Adrenal gland (tissue), 12 donors: ENCODE data around the gene RAB6B. TPM values are rescaled to one million over a fixed set of nuclear protein-coding genes. Genes with fewer than 3 reads are reported as not detected.

ENCODE experiments used
- DNase-seq, 7 donors: peaks; one replicate each; pipeline ENCODE4 v3.0.0-alpha.2; 2019 to 2020
- H3K27ac ChIP-seq, 5 donors: fragments of 200-600 bp; sonication (generic) in 4 of 5; 1 replicate in 3 of 5; 2 replicates in 2 of 5; pipeline versions ENCODE4 v1.5.1 to v1.8.0; 2016 to 2020; ENCODE audit warnings: mild to moderate bottlenecking in 1 of 5
- H3K27me3 ChIP-seq: fragments of 200-600 bp; 2 replicates; pipeline ENCODE4 v1.8.0; 2021
- H3K36me3 ChIP-seq, 2 donors: fragments of 200-600 bp; replicated peaks in 1 of 2; 1 replicate in 1 of 2; 2 replicates in 1 of 2; pipeline versions ENCODE4 v1.5.1 to v1.8.0; 2018 to 2022
- H3K4me1 ChIP-seq, 2 donors: fragments of 200-600 bp; replicated peaks in 1 of 2; 1 replicate in 1 of 2; 2 replicates in 1 of 2; pipeline versions ENCODE4 v1.5.1 to v1.8.0; 2018 to 2021
- H3K4me3 ChIP-seq, 4 donors: fragments of 200-600 bp; sonication (generic) in 3 of 4; one replicate each; pipeline ENCODE4 v1.5.1; 2016 to 2018
- H3K9me3 ChIP-seq, 3 donors: fragments of 200-600 bp; sonication (generic) in 1 of 3; replicated peaks in 1 of 3; 1 replicate in 2 of 3; 2 replicates in 1 of 3; pipeline versions ENCODE4 v1.5.1 to v1.8.0; 2016 to 2021
- POLR2A ChIP-seq, 2 donors: fragments of 450-650 bp; IDR thresholded peaks; one replicate each; pipeline ENCODE4 v1.6.1; 2017; ENCODE audit warnings: antibody characterized with exemption in 2 of 2, mild to moderate bottlenecking in 2 of 2, moderate library complexity in 1 of 2
- WGBS, 4 donors: extraction: QIAGEN DNeasy Blood & Tissue Kit in 2 of 4; methylation state at CpG; one replicate each; pipeline versions ENCODE4 v1.1.5 to v1.1.7; 2013 to 2017; 5-methylcytosine and 5-hydroxymethylcytosine counted together
- intact Hi-C, 2 donors: fragments of 100-400 bp; cut with DNase I; formaldehyde crosslinking; loops; one replicate each; pipeline versions ENCODE4 v1.14.1 to v1.15.0; 2022 to 2023
- polyA plus RNA-seq, 3 donors: library from polyadenylated mRNA; stranded (reverse); fragments of 200-250 nt in 2 of 3; fragments of 350-450 nt in 1 of 3; fragmentation: Illumina TruSeq in 1 of 3; extraction: RNeasy Lipid Tissue Mini Kit (QIAGEN cat#74804) in 1 of 3; gene quantifications; one replicate each; pipeline ENCODE4 v1.2.3, GENCODE V29; 2013 to 2014
- total RNA-seq, 9 donors: library from RNA; depleted of rRNA in 4 of 9; stranded (reverse); fragments of >200 nt in 4 of 9; fragments of 120-200 nt in 1 of 9; fragmentation: NEBNext Ultra II Directional in 1 of 9; extraction: Animal tissue kit (Norgen Biotek cat#: 25700) in 1 of 9; gene quantifications; one replicate each; pipeline versions ENCODE4 v1.1.0 to v1.2.4, GENCODE V29; 2013 to 2023
- TF ChIP-seq, protein P1 (sequence below), 6 experiments: fragments of 450-650 bp in 4 of 6; fragments of 200-600 bp in 2 of 6; sonication (generic) in 1 of 6; IDR thresholded peaks; 1 replicate in 5 of 6; 2 replicates in 1 of 6; pipeline versions ENCODE4 v1.5.1 to v1.8.0; 2016 to 2021; ENCODE audit warnings: antibody characterized with exemption in 6 of 6, mild to moderate bottlenecking in 2 of 6, moderate library complexity in 1 of 6
- donor health status: healthy with polysubstance abuse.
- donor health status: Bipolar disorder and iron deficiency.
- donor health status: DM: yes; HTN: yes; CAD: no.
- donor health status: DM: no; HTN: no; CAD: no.
- donor health status: DM: no; HTN: no; CAD: no.
- donor health status: DM: yes; HTN: yes; CAD: no.

RAB6B gene
- total and polyA plus RNA-seq, 12 donors, result 1.4 to 14.5 (median 4.3) TPM

GRCh38 chr3:133934073-133934970 lies 38.6 kb upstream of the RAB6B start:
- no peaks in the 10 kb centered on the region for H3K36me3 ChIP-seq
- no peak overlapping the region for H3K27ac ChIP-seq
- peak in 3 of 7 donors; percentile 6 to 42 (median 12) for DNase-seq
- H3K4me1 ChIP-seq, result no peaks in the 10 kb centered on the region
- no peaks in the 10 kb centered on the region for H3K9me3 ChIP-seq
- 78 to 88% (median 81%) methylated on average over 9 to 10 of the region's 10 CpGs for WGBS, 4 donors
- H3K4me3 ChIP-seq, result no peak overlapping the region
- H3K27me3 ChIP-seq, result no peaks in the 10 kb centered on the region
- intact Hi-C loops, result no loop called here
- TF ChIP-seq POLR2A (IDR thresholded peaks at IDR 0.05), result no peak
- TF ChIP-seq, protein P1, sequence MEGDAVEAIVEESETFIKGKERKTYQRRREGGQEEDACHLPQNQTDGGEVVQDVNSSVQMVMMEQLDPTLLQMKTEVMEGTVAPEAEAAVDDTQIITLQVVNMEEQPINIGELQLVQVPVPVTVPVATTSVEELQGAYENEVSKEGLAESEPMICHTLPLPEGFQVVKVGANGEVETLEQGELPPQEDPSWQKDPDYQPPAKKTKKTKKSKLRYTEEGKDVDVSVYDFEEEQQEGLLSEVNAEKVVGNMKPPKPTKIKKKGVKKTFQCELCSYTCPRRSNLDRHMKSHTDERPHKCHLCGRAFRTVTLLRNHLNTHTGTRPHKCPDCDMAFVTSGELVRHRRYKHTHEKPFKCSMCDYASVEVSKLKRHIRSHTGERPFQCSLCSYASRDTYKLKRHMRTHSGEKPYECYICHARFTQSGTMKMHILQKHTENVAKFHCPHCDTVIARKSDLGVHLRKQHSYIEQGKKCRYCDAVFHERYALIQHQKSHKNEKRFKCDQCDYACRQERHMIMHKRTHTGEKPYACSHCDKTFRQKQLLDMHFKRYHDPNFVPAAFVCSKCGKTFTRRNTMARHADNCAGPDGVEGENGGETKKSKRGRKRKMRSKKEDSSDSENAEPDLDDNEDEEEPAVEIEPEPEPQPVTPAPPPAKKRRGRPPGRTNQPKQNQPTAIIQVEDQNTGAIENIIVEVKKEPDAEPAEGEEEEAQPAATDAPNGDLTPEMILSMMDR (IDR thresholded peaks at IDR 0.05), result no peak

DNA sequence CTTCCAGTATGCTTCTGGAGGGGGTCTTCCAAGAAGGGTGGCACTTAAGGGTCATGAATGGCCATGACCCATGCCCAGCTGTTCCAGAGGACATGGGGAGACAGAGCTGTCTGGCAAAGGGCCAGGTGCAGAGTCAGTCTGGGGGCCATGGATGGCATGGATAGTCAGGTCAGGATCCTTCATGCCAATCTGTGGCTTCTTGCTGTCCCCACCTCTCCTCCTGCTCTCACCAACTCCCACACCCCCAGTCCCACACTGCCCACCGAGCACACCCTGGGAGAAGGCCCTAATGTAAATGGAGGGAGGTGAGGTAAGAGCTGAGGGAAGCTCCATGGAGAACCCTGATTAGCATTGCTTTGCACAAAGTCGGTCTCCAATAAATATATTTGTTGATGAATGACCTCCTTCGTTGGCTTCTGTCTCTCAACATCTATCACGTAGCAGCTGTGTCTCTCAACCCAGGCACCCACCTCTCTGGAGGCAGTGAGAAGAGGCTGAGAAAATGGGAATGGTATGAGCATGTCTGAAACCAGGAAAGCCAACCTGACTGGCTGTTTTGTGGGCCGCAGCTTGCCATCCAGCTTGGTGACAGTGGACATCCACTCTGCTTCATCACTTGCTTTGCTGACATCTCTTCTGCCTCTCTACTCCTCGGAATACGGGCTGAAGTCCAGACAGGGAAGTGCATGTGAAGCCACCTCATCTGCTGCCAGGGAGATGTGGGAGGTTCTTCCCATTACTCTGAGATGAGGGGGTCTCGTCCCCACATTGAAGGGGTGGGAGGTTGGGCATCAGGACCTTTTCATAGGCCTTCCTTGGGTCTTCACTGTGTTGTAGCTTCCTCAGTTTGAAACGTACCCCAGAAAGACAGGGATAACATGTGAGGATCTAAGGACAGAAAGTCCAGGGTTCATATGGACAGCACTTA lies 37.7 kb upstream of the RAB6B start:
- no peaks in the 10 kb centered on the region for H3K27me3 ChIP-seq
- intact Hi-C loops, result no loop called here
- H3K4me3 ChIP-seq, result no peak overlapping the region
- no peak for TF ChIP-seq POLR2A (IDR thresholded peaks at IDR 0.05)
- TF ChIP-seq, protein P1 (IDR thresholded peaks at IDR 0.05), result no peak
- peak in 3 of 7 donors; percentile 10 to 46 (median 13) for DNase-seq
- H3K9me3 ChIP-seq, result no peaks in the 10 kb centered on the region
- WGBS, 4 donors, result 86 to 90% (median 88%) methylated on average over 9 of the region's 9 CpGs
- no peak overlapping the region for H3K27ac ChIP-seq
- H3K36me3 ChIP-seq, result no peaks in the 10 kb centered on the region
- no peaks in the 10 kb centered on the region for H3K4me1 ChIP-seq

- WGBS, 4 donors, result 91 to 97% (median 94%) methylated on average over 5 to 6 of the region's 6 CpGs
- H3K4me3 ChIP-seq, result no peak overlapping the region
- TF ChIP-seq POLR2A (IDR thresholded peaks at IDR 0.05), result no peak
- TF ChIP-seq, protein P1 (IDR thresholded peaks at IDR 0.05), result no peak
- intact Hi-C loops, result no loop called here
- peak in 1 of 7 donors; percentile 2 for DNase-seq
- no peaks in the 10 kb centered on the region for H3K36me3 ChIP-seq
- peaks cover 0 to 3% of the 10 kb centered on the region in 2 donors for H3K4me1 ChIP-seq
- no peak overlapping the region for H3K27ac ChIP-seq
- no peaks in the 10 kb centered on the region for H3K9me3 ChIP-seq
- H3K27me3 ChIP-seq, result no peaks in the 10 kb centered on the region
Measured at GRCh38 chr3:133932009-133932408, 36.3 kb upstream of the RAB6B start.

DNA sequence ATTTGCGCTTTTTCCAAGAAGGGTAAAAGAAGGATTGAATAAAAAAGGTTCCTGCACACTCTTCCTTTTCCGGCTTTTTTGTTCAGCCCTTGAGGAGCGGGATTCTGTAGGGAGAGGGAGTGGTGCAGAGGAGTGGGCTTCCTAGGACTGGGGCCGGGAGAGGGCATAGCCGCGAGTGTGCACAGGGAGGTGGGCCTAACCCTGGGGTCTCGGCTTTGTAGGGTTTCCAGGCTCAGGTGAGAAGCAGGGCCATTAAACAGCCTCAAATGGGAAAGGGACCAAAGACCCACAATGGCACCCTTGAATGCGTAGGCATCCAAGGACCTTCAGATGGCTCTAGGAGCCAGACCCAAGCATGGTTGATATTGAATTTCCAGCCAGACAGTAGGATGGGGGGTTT lies 35.4 kb upstream of the RAB6B start:
- no peak overlapping the region for H3K27ac ChIP-seq
- peak in 2 of 7 donors; percentile 10 to 29 for DNase-seq
- H3K4me1 ChIP-seq, result peaks cover 0 to 5% of the 10 kb centered on the region in 2 donors
- WGBS, 4 donors, result 85 to 96% (median 91%) methylated on average over 8 of the region's 8 CpGs
- TF ChIP-seq, protein P1 (IDR thresholded peaks at IDR 0.05), result no peak
- no peak for TF ChIP-seq POLR2A (IDR thresholded peaks at IDR 0.05)
- H3K4me3 ChIP-seq, result no peak overlapping the region
- intact Hi-C loops, result no loop called here
- H3K27me3 ChIP-seq, result no peaks in the 10 kb centered on the region
- no peaks in the 10 kb centered on the region for H3K36me3 ChIP-seq
- no peaks in the 10 kb centered on the region for H3K9me3 ChIP-seq
